NT2/D1 (cell line): ENCODE measurements around the gene MYL2.
"Not testable (repeated sequence)": the region's sequence is repeated elsewhere in the genome, so short reads cannot be mapped to it uniquely, and the experiment has no call there.

ENCODE experiments used
- DNase-seq: peaks from one replicate; pipeline ENCODE4 v3.0.0-alpha.2; 2011; ENCODE audit warnings: low read depth, low spot score
- H3K27me3 ChIP-seq: 2 replicates; pipeline ENCODE4 v1.6.0; 2011; ENCODE audit warnings: mild to moderate bottlenecking; ENCODE audit not compliant: insufficient read length, insufficient read depth
- H3K36me3 ChIP-seq: 2 replicates; pipeline ENCODE4 v1.6.1; 2011; ENCODE audit warnings: mild to moderate bottlenecking, low read length, mixed read lengths; ENCODE audit not compliant: insufficient read depth, insufficient read length
- H3K4me1 ChIP-seq: 2 replicates; pipeline ENCODE4 v1.5.1; 2011; ENCODE audit not compliant: insufficient read depth, insufficient read length
- H3K4me3 ChIP-seq: 2 replicates; pipeline ENCODE4 v1.5.1; 2011; ENCODE audit warnings: low read depth; ENCODE audit not compliant: insufficient read length
- H3K9ac ChIP-seq: 2 replicates; pipeline ENCODE4 v1.6.0; 2011; ENCODE audit warnings: low read depth; ENCODE audit not compliant: insufficient read length
- H3K9me3 ChIP-seq: 2 replicates; pipeline ENCODE4 v1.5.1; 2011; ENCODE audit warnings: mild to moderate bottlenecking, low read length; ENCODE audit not compliant: insufficient read depth
- SUZ12 ChIP-seq: IDR thresholded peaks from 2 replicates; pipeline ENCODE4 v1.6.1; 2011; ENCODE audit not compliant: insufficient read length, insufficient read depth; ENCODE audit errors: extremely low read depth
- YY1 ChIP-seq: IDR thresholded peaks from 2 replicates; pipeline ENCODE4 v1.6.1; 2011; ENCODE audit not compliant: insufficient read length, insufficient read depth
- ZNF274 ChIP-seq: IDR thresholded peaks from 2 replicates; pipeline ENCODE4 v1.6.1; 2011; ENCODE audit warnings: mild to moderate bottlenecking, low read depth, low read length

Gene MYL2

DNA sequence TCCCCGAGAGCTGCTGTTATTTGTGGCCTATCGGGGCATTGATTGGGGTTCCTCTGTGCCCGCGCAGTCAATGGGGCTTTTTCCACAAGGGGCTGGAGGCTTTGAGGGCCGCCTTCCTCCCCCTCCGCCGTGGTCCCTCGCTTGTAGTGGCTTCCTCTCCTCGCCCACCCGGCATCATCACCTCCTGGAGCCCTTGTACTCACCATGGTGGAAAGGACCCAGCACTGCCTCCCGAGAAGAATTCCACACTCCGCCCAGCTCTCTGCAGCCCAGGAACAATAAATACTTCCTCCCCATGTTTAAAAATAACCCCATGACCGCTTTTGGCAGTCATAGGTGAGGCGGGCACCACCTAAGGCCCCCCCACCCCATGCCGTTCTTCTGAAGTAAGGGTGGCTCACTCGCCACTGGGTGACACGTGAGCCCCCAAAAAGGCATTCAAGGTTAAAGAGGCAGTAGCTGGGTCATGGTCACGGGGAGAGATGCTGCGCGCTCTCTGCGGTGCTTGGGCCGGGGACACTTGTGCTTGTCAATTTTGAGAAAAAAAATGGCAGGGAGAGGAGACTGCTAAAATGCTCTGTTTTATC, at the start of gene MYL2:
Gene MYL2, minus strand, starts transcription at position 256 of the 587 bp plus-strand sequence. Its CDS starts 50 bp downstream, at position 206.
- Histone ChIP-seq H3K4me1 (peaks cover 23% of the 10 kb centered on the region), H3K9me3 (no peaks in the 10 kb centered on the region), H3K36me3 (no peaks in the 10 kb centered on the region), H3K27me3 (no peaks in the 10 kb centered on the region), H3K9ac (no peak within 1 kb of the TSS), H3K4me3 (no peak within 1 kb of the TSS)
- no peak for DNase-seq
- TF ChIP-seq ZNF274 (no peak), SUZ12 (no peak), YY1 (no peak)

DNA sequence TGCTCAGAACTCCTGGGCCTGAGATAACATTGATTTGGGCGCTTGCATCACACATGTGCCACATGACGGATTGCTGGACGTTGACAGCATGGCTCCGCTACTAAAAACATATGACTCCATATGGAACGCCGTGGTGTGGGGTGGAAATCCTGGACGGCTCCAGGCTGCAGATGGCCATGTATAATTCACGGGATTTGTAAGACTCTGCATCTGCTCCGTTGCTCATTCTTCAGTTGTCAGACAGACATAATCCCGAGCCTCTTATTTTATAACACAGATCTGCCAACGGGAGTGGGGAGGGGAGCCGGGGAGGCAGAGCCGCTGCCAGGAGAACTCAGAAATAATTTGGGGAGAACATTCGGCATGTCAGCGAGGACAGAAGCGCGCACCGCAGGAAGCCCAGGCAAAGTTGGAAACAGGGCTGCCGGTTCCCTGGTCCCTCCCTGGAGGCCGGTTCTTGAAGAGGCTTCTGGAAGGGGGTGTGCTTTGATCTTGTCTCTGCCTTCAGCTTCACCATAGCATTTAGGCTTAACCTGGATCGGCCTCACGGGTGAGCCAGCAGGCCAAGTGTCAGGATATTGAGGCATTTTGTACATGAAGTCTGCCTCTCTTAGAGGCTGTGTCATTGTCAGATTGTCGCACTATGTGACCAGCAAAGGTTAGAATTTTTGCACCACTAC, 45.8 kb upstream of the MYL2 start:
- H3K36me3 ChIP-seq: no peaks in the 10 kb centered on the region
- no peaks in the 10 kb centered on the region for H3K4me1 ChIP-seq
- peaks cover 6% of the 10 kb centered on the region; the same call in 1 of the 2 replicates for H3K9me3 ChIP-seq
- TF ChIP-seq YY1 (no peak), ZNF274 (no peak), SUZ12 (no peak)
- no peak overlapping the region for H3K4me3 ChIP-seq
- H3K9ac ChIP-seq: no peak overlapping the region
- no peak for DNase-seq
- no peaks in the 10 kb centered on the region for H3K27me3 ChIP-seq

- TF ChIP-seq ZNF274 (no peak), SUZ12 (no peak), YY1 (no peak)
- Histone ChIP-seq H3K36me3 (no peaks in the 10 kb centered on the region), H3K9me3 (no peaks in the 10 kb centered on the region; the same call in 1 of the 2 replicates), H3K4me3 (no peak overlapping the region), H3K27me3 (no peaks in the 10 kb centered on the region), H3K9ac (no peak overlapping the region), H3K4me1 (no peaks in the 10 kb centered on the region)
- no peak for DNase-seq
These were observed 45.2 kb upstream of the MYL2 start for GRCh38 chr12:110965574-110965973.

DNA sequence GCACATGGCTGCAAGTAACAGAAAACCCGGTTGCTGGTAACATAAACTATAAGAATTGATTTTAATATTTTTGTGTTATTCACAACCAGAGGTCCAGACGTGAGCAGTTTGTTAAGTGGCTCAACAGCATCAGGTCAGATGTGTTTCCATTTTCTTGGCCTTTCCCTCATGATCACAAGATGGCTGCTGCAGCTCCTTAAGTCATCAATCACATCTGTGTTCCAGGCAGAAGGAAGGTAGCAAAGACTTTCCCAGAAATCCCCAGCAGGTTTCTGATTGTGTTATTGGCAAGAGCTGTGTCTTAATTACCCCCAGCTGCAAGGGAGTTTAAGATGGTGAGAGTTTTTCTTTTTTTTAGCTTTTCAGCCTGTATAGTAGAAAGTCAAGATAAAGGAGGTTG, 40.4 kb upstream of the MYL2 start:
- TF ChIP-seq YY1 (no peak), ZNF274 (no peak), SUZ12 (no peak)
- Histone ChIP-seq H3K9ac (no peak overlapping the region), H3K9me3 (no peaks in the 10 kb centered on the region; the same call in 1 of the 2 replicates), H3K4me3 (no peak overlapping the region), H3K36me3 (no peaks in the 10 kb centered on the region), H3K27me3 (no peaks in the 10 kb centered on the region), H3K4me1 (no peaks in the 10 kb centered on the region)
- no peak for DNase-seq

DNA sequence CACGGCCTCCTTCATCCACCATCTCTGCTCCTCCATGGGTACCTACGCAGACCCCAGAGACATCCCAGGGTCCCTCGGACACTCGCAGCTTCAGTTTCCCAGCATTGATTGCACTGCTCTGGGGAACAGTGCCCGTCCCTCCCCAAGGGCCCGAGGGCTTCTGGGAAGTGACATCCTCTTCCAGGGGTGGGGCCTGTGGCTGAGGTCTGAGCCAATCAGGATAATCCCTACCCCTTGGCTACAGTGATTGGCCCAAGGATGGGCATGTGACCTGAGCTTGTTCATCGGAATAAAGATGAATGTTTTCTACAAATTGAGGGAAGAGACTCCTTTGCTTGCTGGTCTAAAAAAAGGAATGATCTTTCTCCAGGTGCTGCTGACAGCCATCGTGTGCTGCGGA, 37.3 kb upstream of the MYL2 start:
- no peak for DNase-seq
- H3K9ac ChIP-seq: no peak overlapping the region
- TF ChIP-seq SUZ12: no peak
- TF ChIP-seq ZNF274: no peak
- no peak for TF ChIP-seq YY1
- H3K4me1 ChIP-seq: no peaks in the 10 kb centered on the region
- H3K9me3 ChIP-seq: no peaks in the 10 kb centered on the region
- no peak overlapping the region for H3K4me3 ChIP-seq
- no peaks in the 10 kb centered on the region for H3K27me3 ChIP-seq
- H3K36me3 ChIP-seq: no peaks in the 10 kb centered on the region

GRCh38 chr12:110957159-110957558, 36.8 kb upstream of the MYL2 start:
- DNase-seq: no peak
- H3K9ac ChIP-seq: no peak overlapping the region
- H3K27me3 ChIP-seq: no peaks in the 10 kb centered on the region
- peaks cover 3% of the 10 kb centered on the region; the same call in 1 of the 2 replicates for H3K9me3 ChIP-seq
- H3K36me3 ChIP-seq: no peaks in the 10 kb centered on the region
- no peak for TF ChIP-seq YY1
- no peak for TF ChIP-seq ZNF274
- TF ChIP-seq SUZ12: no peak
- no peak overlapping the region for H3K4me3 ChIP-seq
- no peaks in the 10 kb centered on the region for H3K4me1 ChIP-seq

- H3K27me3 ChIP-seq, DNase-seq, H3K4me3 ChIP-seq, H3K9ac ChIP-seq, H3K4me1 ChIP-seq, H3K36me3 ChIP-seq: not testable (repeated sequence)
- peaks cover 24% of the 10 kb centered on the region for H3K9me3 ChIP-seq
These were observed 30.5 kb upstream of the MYL2 start for GRCh38 chr12:110950867-110951266.

- H3K4me1 ChIP-seq, DNase-seq, H3K27me3 ChIP-seq, H3K36me3 ChIP-seq, H3K4me3 ChIP-seq, H3K9ac ChIP-seq: not testable (repeated sequence)
- H3K9me3 ChIP-seq: peaks cover 28% of the 10 kb centered on the region
These were observed 30.1 kb upstream of the MYL2 start for GRCh38 chr12:110950466-110950865.
